ENCODE data around the gene MRPL41.
"Not testable (repeated sequence)": the region's sequence is repeated elsewhere in the genome, so short reads cannot be mapped to it uniquely, and the experiment has no call there.

GRCh38 chr9:137518661-137519459, 32.8 kb upstream of the MRPL41 start:
- not testable (repeated sequence) for TF ChIP-seq POLR2A, CTCF (IDR thresholded peaks at IDR 0.05)

Data from uterus (tissue), 2 donors.